GM19397 (cell line): ENCODE data around the gene ABLIM2.

Experiments used
- ATAC-seq: cut with Tn5 transposase; IDR thresholded peaks from one replicate; pipeline ENCODE4 v1.9.1; 2021; ENCODE audit warnings: mild to moderate bottlenecking, moderate library complexity; ENCODE audit not compliant: unreplicated experiment

ABLIM2 gene

GRCh38 chr4:8194306-8195242 lies 36.0 kb upstream of the ABLIM2 start:
- ATAC-seq, result no peak

- ATAC-seq, result peak; percentile 88
These were observed 34.4 kb upstream of the ABLIM2 start for GRCh38 chr4:8192748-8193738.

- ATAC-seq, result no peak
These were observed 32.6 kb upstream of the ABLIM2 start for GRCh38 chr4:8191136-8191747.

- ATAC-seq, result no peak
These were observed 31.2 kb upstream of the ABLIM2 start for GRCh38 chr4:8189551-8190466.

GRCh38 chr4:8188743-8189550 lies 30.3 kb upstream of the ABLIM2 start:
- no peak for ATAC-seq

GRCh38 chr4:8188085-8188484 lies 29.5 kb upstream of the ABLIM2 start:
- ATAC-seq, result no peak

GRCh38 chr4:8185930-8186329 lies 27.3 kb upstream of the ABLIM2 start:
- no peak for ATAC-seq

GRCh38 chr4:8185295-8185694 lies 26.7 kb upstream of the ABLIM2 start:
- ATAC-seq, result no peak

GRCh38 chr4:8184061-8184460 lies 25.4 kb upstream of the ABLIM2 start:
- ATAC-seq, result no peak

- no peak for ATAC-seq
These were observed 24.5 kb upstream of the ABLIM2 start for GRCh38 chr4:8182858-8183725.

GRCh38 chr4:8182294-8182693 lies 23.7 kb upstream of the ABLIM2 start:
- ATAC-seq, result no peak

- no peak for ATAC-seq
These were observed 23.2 kb upstream of the ABLIM2 start for GRCh38 chr4:8181844-8182243.

- no peak for ATAC-seq
These were observed 22.5 kb upstream of the ABLIM2 start for GRCh38 chr4:8181119-8181518.

GRCh38 chr4:8180310-8181093 lies 21.9 kb upstream of the ABLIM2 start:
- ATAC-seq, result no peak

GRCh38 chr4:8179771-8180170 lies 21.2 kb upstream of the ABLIM2 start:
- no peak for ATAC-seq

- no peak for ATAC-seq
These were observed 20.5 kb upstream of the ABLIM2 start for GRCh38 chr4:8179074-8179473.

- no peak for ATAC-seq
These were observed 19.3 kb upstream of the ABLIM2 start for GRCh38 chr4:8177956-8178355.
